HG02870 (cell line): ENCODE data around the gene CIC.

Source experiments
- ATAC-seq: cut with Tn5 transposase; IDR thresholded peaks from one replicate; pipeline ENCODE4 v1.9.1; 2021; ENCODE audit warnings: mild to moderate bottlenecking, moderate library complexity; ENCODE audit not compliant: unreplicated experiment

CIC gene

DNA sequence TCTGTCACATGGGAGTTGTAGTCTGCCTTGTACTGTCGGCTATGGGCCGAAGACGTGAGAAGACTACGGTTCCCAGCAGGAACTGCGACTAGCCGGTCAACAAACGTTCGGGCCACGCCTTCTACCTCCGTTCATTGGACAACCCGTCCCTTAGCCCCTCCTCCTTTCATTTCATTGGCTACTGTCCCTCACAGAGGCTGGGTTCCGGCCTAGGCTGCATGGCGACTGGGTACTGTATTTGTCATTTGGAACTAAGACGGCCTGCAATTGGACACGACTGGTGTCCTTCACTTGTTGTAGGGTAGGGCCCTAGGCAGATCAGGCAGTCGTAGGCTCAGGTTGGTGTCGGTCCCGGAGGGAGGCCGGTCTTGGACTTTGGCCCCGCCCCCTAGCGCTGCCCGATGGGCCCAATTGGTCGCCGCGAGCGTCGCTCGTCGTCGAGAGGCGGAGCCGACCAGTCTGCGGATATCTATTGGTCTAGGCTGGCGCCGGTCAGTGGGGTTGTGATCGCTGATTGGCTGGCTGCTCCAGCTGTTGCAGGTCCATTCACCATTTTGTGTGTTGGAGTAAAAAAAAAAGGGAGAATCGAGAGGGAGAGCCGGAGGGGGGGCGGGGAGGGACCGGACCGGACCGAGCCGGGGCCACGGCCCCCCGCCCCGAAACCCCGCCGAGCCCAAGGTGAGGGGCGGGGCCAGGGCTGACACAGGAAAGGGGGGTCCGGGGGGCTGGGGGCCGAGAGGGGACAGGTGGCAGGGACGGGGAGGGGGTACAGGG is at the start of gene CIC:
CIC (plus strand) TSS at position 549 of the 774 bp plus-strand sequence. CDS start 2,532 bp downstream, outside the sequence.
- peak; percentile 70 for ATAC-seq

DNA sequence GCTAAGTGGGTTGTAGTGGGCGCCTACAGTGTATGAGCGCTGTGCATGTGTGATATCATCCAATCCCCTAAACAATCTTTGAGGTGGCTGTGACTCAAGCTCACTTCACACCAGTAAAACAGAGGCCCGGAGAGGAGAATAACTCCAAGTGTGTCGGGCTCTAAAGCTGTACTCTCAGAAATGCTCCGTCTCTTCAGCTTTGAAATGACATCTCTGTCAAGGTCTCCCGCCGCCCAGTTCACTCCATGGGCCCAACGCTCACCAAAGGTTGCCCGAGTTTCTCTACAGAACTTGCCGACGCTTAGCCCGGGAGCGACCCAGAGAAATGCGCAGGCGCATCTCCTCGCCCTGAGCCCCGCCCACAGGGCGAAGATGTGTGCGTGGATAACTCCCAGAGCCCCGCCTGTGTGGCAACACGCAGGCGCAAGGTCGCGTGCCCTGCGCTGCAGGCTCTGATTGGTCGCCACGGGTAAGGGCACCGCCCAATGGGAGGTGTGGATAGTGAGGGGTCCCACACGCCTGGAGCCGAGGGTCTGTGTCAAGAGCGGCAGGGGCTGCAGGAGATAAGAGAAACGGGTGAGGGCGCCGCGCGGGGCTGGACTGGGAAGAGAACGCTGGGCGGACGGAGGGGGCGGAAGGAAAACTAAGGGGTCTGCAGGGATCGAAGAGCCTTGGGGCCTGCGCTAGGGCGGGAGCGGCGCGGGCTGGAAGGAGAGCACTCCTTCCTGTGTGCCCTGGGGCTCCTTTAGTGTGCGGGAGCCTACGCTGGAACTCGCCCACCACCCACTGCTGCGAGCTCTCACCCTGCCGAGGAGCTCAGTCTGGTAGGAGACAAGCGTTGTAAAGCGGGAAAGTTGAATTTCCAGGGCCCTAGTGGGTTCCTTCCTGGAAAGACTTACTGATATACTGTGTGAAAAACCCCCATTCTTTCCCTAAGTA is 49.0 kb upstream of the CIC start, which contains the start of gene ZNF526:
ZNF526 (plus strand) TSS at position 501 of the 939 bp plus-strand sequence. CDS start 4,092 bp downstream, outside the sequence.
- peak; percentile 66 for ATAC-seq

DNA sequence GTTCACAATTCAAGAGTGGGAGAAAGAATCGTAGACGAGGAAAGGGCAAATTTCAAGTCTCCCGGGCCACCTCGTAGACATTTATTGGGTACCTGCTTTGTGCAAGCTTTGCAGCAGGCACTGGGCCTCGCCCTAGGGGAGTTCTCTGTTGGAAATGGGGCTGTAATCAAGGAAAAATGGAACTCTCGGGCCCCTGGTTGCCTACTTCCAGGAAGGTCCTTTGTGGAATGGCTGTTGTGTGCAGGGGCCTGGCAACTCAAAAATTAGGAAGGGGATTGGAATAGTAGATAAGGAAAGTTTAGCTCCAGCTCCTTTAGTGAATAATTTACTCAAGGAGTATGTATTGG is 48.3 kb upstream of the CIC start:
- ATAC-seq: no peak

DNA sequence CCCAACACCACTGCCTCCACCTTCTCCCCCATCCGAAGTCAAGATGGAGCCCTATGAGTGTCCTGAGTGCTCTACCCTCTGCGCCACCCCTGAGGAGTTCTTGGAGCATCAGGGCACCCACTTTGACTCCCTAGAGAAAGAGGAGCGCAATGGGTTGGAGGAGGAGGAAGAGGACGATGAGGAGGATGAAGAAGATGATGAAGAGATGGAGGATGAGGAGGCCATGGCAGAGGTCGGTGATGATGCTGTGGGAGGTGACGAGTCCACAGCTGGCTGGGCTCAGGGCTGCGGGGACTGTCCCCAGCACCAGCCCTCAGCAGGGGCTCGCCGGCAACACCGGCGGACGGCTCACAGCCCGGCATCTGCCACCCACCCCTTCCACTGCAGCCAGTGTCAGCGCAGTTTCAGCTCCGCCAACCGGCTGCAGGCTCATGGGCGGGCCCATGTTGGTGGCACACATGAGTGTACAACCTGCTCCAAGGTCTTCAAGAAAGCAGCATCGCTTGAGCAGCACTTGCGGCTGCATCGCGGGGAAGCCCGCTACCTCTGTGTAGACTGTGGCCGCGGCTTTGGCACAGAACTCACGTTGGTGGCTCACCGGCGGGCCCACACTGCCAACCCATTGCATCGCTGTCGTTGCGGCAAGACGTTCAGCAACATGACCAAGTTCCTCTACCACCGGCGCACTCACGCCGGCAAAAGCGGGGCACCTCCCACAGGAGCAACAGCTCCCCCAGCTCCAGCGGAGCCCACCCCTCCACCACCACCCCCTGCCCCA is 43.9 kb upstream of the CIC start:
- no peak for ATAC-seq

DNA sequence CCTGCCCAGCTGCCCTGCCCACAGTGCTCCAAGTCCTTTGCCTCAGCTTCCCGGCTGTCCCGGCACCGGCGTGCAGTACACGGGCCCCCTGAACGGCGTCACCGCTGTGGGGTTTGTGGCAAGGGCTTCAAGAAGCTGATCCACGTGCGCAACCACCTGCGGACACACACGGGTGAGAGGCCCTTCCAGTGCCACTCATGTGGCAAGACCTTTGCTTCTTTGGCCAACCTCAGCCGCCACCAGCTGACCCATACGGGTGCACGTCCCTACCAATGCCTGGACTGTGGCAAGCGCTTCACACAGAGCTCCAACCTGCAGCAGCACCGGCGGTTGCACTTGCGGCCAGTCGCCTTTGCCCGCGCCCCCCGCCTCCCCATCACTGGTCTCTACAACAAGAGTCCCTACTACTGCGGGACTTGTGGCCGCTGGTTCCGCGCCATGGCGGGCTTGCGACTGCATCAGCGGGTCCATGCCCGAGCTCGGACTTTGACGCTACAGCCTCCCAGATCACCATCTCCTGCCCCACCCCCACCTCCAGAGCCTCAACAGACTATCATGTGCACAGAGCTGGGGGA is 43.2 kb upstream of the CIC start:
- ATAC-seq: no peak

DNA sequence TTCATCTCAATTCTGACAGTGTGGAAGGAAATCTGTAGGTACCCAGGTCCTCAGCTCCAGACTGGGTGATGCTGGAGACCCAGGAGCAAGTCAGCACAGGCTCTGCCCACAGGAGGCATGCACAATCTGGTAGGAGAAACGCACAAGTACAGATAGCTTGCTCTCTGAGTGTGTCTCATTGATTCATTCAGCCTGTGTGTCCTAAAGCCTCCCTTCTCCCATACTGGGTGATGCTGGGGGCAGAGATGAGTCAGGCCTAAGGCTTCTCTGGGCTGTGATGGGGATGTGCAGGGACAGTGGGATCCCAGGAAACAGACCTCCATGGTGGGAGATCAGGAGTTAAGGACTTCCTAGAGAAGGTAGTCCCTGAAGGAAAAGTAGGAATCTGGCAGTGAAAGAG is 42.2 kb upstream of the CIC start:
- no peak for ATAC-seq

DNA sequence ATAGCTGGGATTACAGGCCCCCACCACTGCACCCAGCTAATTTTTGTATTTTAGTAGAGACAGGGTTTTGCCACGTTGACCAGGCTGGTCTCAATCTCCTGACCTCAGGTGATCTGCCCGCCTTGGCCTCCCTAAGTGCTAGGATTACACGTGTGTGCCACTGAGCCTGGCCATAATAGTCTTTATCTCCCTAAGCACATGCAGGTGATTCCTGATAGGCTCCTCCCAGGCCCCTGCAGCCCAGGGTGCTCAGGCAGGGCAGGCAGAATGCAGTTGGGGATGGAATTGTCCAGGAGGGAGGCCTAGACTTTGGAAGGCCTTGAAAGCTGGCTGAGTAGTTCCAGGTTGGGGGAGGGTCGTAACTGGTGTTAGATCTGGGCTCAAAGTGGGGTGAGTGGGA is 40.4 kb upstream of the CIC start:
- ATAC-seq: no peak

DNA sequence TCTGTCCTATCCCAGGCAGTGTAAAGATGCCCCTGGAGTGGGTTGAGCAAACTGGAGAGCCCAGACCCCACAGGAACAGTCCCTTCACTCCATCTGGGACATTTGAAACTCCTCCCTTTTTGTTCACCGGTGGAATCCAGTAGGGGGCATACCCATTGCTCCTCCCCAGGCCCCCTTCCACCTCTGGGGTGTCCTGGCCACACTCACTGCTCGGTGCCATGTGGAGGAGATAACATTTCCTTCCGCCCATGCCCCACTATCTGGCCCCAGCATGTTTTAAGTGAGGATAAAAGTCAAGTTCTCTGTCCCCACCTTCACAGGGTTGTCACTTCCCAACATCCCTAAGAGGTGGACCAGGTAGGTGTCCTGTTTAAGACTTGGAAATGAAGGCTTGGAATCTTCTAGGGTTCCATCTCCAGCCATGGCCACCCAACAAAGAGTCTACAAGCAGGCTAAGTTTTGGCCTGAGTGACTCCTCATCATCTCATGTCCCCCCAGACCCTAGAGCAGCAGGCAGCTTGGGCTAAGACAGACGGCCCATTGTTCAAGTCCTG is 39.7 kb upstream of the CIC start:
- ATAC-seq: no peak

DNA sequence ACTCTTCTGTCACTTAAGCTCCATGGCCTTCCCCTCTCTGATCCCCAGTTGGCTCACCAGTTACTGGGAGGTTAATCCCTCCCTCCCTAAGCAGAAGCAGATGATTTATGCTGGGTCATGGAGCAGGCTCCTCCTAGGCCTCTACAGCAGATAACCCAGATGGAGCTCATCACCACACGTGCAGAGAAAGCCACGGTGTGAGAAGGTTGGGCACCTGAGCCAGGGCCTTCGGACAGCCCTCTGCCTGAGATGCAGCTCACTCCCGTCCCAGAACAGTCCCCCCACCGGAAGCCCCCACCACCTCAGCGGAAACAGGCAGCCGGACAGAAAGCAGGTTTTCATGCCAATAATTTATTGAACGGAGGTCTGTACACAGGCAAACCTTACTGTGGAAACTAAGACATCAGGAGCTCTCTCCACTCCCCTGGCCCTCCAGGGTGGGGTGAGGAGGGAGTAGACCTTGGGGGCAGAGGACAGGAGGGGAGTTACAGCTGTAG is 39.1 kb upstream of the CIC start:
- no peak for ATAC-seq

DNA sequence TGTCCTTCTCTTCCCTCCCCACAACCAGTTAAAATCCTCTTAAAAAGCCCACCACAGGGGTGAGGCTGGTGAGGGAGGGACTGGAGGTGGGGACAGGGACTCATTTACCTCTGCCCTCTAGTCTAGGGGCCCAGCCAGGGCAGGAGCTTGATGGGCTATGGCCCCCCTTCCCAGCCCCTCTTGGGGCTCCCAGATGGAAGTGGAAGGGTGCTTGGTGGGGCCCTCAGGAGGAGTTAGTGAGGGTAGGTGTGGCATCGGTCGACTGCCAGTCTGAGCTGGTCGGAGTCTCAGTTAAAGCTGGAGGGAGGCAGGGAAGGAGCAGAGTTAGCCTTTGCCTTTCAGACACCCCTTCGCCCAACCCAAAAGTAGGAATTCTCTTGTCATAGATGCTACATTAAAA is 38.5 kb upstream of the CIC start:
- no peak for ATAC-seq

DNA sequence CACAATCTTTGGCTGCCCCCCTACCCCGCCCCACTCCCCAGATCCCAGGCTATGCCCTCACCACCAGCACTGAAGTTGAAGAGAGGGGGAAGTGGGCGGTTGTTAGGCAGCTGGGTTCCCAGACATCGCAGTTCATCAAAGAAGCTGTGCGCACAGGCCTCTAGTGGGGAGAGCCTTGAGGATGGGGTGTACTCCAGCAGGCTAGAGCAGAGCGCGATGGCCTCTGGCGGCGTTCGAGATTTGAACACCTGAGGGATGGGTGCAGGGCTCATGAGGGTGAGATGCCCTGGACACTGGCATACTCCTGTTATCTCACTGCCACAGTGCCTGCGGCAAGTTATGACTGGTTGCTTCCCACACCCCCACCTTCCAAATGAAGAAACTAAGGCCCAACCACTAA is 36.6 kb upstream of the CIC start:
- ATAC-seq: no peak

DNA sequence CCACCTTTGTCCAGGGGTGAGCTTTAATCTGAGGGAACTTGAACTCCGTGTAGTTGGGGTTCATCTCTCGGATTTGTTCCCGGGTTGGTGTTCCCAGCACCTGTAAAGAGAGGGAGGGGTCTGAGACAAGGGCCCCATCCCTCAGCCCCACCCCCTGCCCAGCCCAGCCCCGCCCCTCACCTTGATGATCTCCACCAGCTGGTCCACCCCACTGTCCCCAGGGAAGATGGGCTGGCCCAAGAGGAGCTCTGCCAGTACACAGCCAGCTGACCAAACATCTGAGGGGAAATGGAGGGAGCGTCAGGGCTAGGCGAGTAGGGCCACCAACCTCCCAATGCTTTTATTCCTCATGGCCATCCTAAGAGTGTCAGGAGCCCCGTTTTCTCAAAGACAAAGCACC is 35.9 kb upstream of the CIC start:
- no peak for ATAC-seq

DNA sequence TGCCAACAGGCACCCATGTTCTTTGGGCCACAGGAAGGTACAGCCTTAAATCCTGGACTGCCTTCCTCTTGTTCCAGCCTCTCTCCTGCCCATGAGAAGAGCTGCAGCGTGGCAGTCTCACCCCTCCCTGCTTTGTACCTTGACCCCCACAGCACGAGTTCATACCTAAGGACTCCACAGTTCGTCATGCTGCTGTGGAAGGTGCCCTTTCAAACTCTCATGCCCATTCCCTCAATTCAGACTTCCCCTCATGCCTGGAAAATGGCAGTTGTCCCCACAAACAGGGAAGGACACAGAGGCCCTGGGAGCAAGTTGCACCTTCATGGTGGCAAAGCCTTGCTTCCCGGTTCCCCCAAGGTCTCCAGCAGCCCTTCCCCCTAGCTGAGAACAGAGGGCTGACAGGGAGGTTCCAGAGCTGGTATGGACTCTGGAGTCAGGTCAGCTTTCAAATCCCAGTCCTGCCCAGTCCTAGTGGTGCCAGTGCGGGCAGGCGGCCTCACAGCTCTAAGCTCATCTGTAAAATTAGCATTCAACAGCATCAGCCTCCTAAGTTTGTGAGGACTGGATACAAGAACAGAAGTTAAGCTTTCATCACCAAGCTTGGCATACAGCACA is 35.3 kb upstream of the CIC start:
- ATAC-seq: no peak

DNA sequence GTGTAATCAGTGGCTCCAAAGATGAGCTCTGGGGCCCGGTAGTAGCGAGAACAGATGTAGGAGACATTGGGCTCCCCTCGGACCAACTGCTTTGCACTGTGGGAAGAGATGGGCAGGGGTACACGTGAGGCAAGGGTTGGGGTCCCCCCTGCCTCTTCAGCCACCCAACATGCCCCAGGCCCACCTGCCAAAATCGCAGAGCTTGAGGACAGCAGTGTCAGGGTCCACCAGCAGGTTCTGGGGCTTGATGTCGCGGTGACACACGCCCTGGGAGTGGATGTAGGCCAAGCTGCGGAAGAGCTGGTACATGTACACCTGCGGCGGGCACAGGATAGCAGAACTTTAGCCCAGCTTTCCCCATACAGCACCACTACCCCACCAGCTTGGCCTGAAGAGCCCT is 34.7 kb upstream of the CIC start:
- no peak for ATAC-seq

DNA sequence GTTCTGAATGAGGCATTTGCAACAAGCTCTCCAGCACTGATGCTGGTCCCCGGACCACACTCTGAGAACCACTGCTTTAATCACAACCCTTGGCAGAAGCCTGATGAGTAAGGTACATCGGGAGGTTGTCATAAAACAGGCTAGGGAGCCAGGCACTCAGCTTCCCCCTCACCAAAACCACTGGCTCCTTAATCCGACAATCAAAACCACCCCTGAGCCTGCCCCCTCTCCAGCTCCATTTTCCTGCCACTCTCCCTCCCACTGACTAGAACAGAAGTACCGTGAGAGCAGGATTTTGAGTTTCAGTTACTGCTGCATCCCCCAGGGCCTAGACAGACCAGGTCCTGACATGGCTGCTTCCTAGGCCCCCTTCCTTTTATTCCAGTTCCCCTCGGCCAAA is 33.9 kb upstream of the CIC start:
- ATAC-seq: no peak

DNA sequence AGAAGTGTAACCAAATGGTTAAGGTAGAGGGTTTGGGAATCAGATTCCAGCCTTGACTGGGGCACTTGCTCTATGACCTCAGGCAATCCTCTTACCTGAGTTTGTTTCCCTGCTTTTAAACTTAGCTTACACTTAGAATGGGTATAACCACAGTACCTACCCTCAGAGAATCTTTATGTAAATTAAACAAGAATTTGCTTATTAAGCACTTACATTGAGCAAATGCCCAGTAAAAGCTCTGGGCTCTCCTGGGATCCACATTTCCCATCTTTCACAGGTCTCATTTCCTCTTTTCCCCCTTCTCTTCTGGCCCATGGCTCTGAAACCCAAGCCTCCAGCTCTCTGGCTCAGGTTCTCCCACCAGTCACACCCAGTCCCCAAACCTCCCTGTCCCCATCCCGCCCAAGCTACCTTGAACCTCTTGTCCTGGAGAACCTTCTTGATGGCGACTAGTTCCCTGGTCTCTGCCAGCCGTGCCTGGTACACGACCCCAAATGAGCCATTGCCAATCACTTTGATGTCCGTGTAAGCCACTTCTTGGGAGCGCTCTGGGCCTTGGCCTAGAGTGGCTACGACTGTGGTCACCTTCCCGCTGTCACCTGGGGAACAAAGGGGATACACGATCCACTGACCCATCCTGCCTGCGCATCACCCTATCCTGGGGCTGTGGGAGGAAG is 29.4 kb upstream of the CIC start:
- ATAC-seq: no peak

DNA sequence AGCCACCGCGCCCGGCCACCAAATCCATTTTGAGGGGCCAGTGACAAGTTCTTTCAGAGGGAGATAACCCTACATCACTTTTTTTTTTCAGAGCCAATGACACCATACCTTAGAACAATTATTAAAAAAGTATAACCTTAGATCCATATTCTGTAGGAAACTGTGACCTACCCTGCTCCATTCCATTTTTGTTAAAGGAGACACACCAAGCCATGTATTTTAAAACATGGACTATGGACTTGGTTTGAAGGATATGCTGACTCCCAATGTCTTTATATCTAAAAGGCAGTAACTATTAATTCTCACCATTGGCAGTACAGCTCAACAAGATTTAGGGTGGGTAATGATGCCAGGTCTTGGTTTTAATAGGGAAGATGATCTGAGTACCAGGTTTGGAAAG is 27.8 kb upstream of the CIC start:
- ATAC-seq: no peak

DNA sequence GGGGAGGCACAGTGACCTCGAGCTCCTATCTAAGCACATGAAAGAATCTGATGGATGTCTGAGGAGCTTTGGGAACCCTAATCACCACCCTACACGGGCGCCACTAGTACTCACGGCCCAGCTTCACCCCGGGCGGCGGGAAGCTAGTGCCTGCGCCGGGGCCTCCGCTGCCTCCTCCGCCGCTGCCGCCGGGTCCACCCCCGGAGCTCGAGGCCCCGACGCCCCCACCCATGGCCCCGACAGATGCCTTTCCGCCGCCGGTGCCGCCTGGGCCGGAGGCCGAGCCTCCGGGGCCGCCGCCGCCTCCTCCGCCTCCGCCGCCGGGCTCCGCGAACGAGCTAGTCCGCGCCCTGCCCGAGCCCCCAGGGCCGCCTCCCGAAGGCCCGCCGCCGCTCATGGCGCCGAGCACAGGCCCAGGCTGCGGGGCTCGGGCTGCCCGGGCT is 27.0 kb upstream of the CIC start:
- no peak for ATAC-seq
